ENCODE measurements around the gene SAMD11. TPM values are rescaled to one million over a fixed set of nuclear protein-coding genes. Genes with fewer than 3 reads are reported as not detected.
A peak's percentile ranks its signal among the peaks of the same experiment; 100 is the strongest.

SAMD11 gene
- total and polyA plus RNA-seq, 5 donors from 2014 or later = 0.14 to 0.31 TPM; not detected in 3

GRCh38 chr1:967466-968343 lies 44.0 kb downstream of the SAMD11 start:
- H3K4me3 Mint-ChIP-seq = peak overlapping the region in 3 of 4 donors; percentile 31 to 89 (median 54)
- H3K4me1 ChIP-seq (ENCODE audit: control insufficient read depth, insufficient read depth, low read length, poor library complexity, severe bottlenecking) = peaks cover 21% of the 10 kb centered on the region
- H3K27me3 Mint-ChIP-seq = no peaks in the 10 kb centered on the region
- H3K4me3 ChIP-seq (ENCODE audit: low read depth, low read length) = no peak overlapping the region
- no peak overlapping the region for H3K27ac ChIP-seq (ENCODE audit: insufficient read depth, low read length, poor library complexity, severe bottlenecking)
- DNase-seq (no peak), ATAC-seq (ENCODE audit: low read depth in 2 of 2) (no peak)
- no peak overlapping the region for H3K27ac Mint-ChIP-seq
- peaks cover 0 to 10% (median 0%) of the 10 kb centered on the region in 4 donors for H3K4me1 Mint-ChIP-seq
- H3K27me3 ChIP-seq (ENCODE audit: control insufficient read depth, insufficient read depth, low read length) = no peaks in the 10 kb centered on the region
- no peaks in the 10 kb centered on the region for H3K36me3 ChIP-seq (ENCODE audit: control insufficient read depth, insufficient read depth, low read length)
- H3K36me3 Mint-ChIP-seq = no peaks in the 10 kb centered on the region
- no peaks in the 10 kb centered on the region for H3K9me3 ChIP-seq (ENCODE audit: control insufficient read depth in 2 of 2, low read length in 2 of 2)
- H3K9me3 Mint-ChIP-seq = no peaks in the 10 kb centered on the region

- no peak overlapping the region for H3K4me3 ChIP-seq (ENCODE audit: low read depth, low read length)
- no peaks in the 10 kb centered on the region for H3K27me3 ChIP-seq (ENCODE audit: control insufficient read depth, insufficient read depth, low read length)
- no peaks in the 10 kb centered on the region for H3K9me3 Mint-ChIP-seq
Observed at GRCh38 chr1:969260-969855, 45.6 kb downstream of the SAMD11 start.

GRCh38 chr1:970242-970972 lies 46.7 kb downstream of the SAMD11 start:
- Mint-ChIP-seq H3K27me3 (peaks cover under 1% of the 10 kb centered on the region), H3K4me1 (peaks cover 0 to 8% (median 0%) of the 10 kb centered on the region in 4 donors), H3K4me3 (no peak overlapping the region), H3K27ac (no peak overlapping the region), H3K36me3 (no peaks in the 10 kb centered on the region), H3K9me3 (no peaks in the 10 kb centered on the region)
- Histone ChIP-seq H3K36me3 (ENCODE audit: control insufficient read depth, insufficient read depth, low read length) (no peaks in the 10 kb centered on the region), H3K4me1 (ENCODE audit: control insufficient read depth, insufficient read depth, low read length, poor library complexity, severe bottlenecking) (peaks cover 21% of the 10 kb centered on the region), H3K27ac (ENCODE audit: insufficient read depth, low read length, poor library complexity, severe bottlenecking) (no peak overlapping the region), H3K27me3 (ENCODE audit: control insufficient read depth, insufficient read depth, low read length) (no peaks in the 10 kb centered on the region), H3K9me3 (ENCODE audit: control insufficient read depth in 2 of 2, low read length in 2 of 2) (no peaks in the 10 kb centered on the region), H3K4me3 (ENCODE audit: low read depth, low read length) (no peak overlapping the region)
- ATAC-seq (ENCODE audit: low read depth in 2 of 2) = no peak
- DNase-seq = no peak

More at GRCh38 chr1:969260-969855, 45.6 kb downstream of the SAMD11 start:
- Mint-ChIP-seq H3K4me3 (peak overlapping the region in 1 of 4 donors; percentile 84), H3K36me3 (no peaks in the 10 kb centered on the region), H3K4me1 (peaks cover 0 to 10% (median 0%) of the 10 kb centered on the region in 4 donors), H3K27me3 (no peaks in the 10 kb centered on the region), H3K27ac (no peak overlapping the region)
- DNase-seq (no peak), ATAC-seq (ENCODE audit: low read depth in 2 of 2) (no peak)
- H3K4me1 ChIP-seq (ENCODE audit: control insufficient read depth, insufficient read depth, low read length, poor library complexity, severe bottlenecking) = peaks cover 21% of the 10 kb centered on the region
- no peak overlapping the region for H3K27ac ChIP-seq (ENCODE audit: insufficient read depth, low read length, poor library complexity, severe bottlenecking)
- no peaks in the 10 kb centered on the region for H3K9me3 ChIP-seq (ENCODE audit: control insufficient read depth in 2 of 2, low read length in 2 of 2)
- H3K36me3 ChIP-seq (ENCODE audit: control insufficient read depth, insufficient read depth, low read length) = no peaks in the 10 kb centered on the region

GRCh38 chr1:970973-971730 lies 47.4 kb downstream of the SAMD11 start:
- Mint-ChIP-seq H3K27ac (no peak overlapping the region), H3K4me1 (peaks cover 0 to 8% (median 0%) of the 10 kb centered on the region in 4 donors), H3K9me3 (no peaks in the 10 kb centered on the region), H3K27me3 (peaks cover 7% of the 10 kb centered on the region), H3K36me3 (no peaks in the 10 kb centered on the region), H3K4me3 (no peak overlapping the region)
- Histone ChIP-seq H3K4me1 (ENCODE audit: control insufficient read depth, insufficient read depth, low read length, poor library complexity, severe bottlenecking) (peaks cover 19% of the 10 kb centered on the region), H3K4me3 (ENCODE audit: low read depth, low read length) (no peak overlapping the region), H3K27me3 (ENCODE audit: control insufficient read depth, insufficient read depth, low read length) (no peaks in the 10 kb centered on the region), H3K9me3 (ENCODE audit: control insufficient read depth in 2 of 2, low read length in 2 of 2) (no peaks in the 10 kb centered on the region), H3K27ac (ENCODE audit: insufficient read depth, low read length, poor library complexity, severe bottlenecking) (no peak overlapping the region), H3K36me3 (ENCODE audit: control insufficient read depth, insufficient read depth, low read length) (no peaks in the 10 kb centered on the region)
- no peak for DNase-seq
- no peak for ATAC-seq (ENCODE audit: low read depth in 2 of 2)

GRCh38 chr1:971751-972506 lies 48.2 kb downstream of the SAMD11 start:
- no peaks in the 10 kb centered on the region for H3K36me3 ChIP-seq (ENCODE audit: control insufficient read depth, insufficient read depth, low read length)
- no peak overlapping the region for H3K4me3 Mint-ChIP-seq
- H3K9me3 Mint-ChIP-seq = no peaks in the 10 kb centered on the region
- no peaks in the 10 kb centered on the region for H3K27me3 ChIP-seq (ENCODE audit: control insufficient read depth, insufficient read depth, low read length)
- peaks cover 7% of the 10 kb centered on the region for H3K27me3 Mint-ChIP-seq
- no peak overlapping the region for H3K27ac ChIP-seq (ENCODE audit: insufficient read depth, low read length, poor library complexity, severe bottlenecking)
- peaks cover 14% of the 10 kb centered on the region for H3K4me1 ChIP-seq (ENCODE audit: control insufficient read depth, insufficient read depth, low read length, poor library complexity, severe bottlenecking)
- DNase-seq (no peak), ATAC-seq (ENCODE audit: low read depth in 2 of 2) (no peak)
- no peaks in the 10 kb centered on the region for H3K9me3 ChIP-seq (ENCODE audit: control insufficient read depth in 2 of 2, low read length in 2 of 2)
- H3K4me3 ChIP-seq (ENCODE audit: low read depth, low read length) = no peak overlapping the region
- peaks cover 0 to 8% (median 0%) of the 10 kb centered on the region in 4 donors for H3K4me1 Mint-ChIP-seq
- no peak overlapping the region for H3K27ac Mint-ChIP-seq
- H3K36me3 Mint-ChIP-seq = no peaks in the 10 kb centered on the region

- Mint-ChIP-seq H3K27ac (peak overlapping the region in 1 of 3 donors; percentile 88), H3K27me3 (peaks cover 7% of the 10 kb centered on the region), H3K36me3 (no peaks in the 10 kb centered on the region), H3K4me1 (peaks cover 0 to 5% (median 0%) of the 10 kb centered on the region in 4 donors), H3K4me3 (no peak overlapping the region), H3K9me3 (no peaks in the 10 kb centered on the region)
- no peaks in the 10 kb centered on the region for H3K27me3 ChIP-seq (ENCODE audit: control insufficient read depth, insufficient read depth, low read length)
- ATAC-seq (ENCODE audit: low read depth in 2 of 2) (no peak), DNase-seq (no peak)
- no peaks in the 10 kb centered on the region for H3K9me3 ChIP-seq (ENCODE audit: control insufficient read depth in 2 of 2, low read length in 2 of 2)
- H3K27ac ChIP-seq (ENCODE audit: insufficient read depth, low read length, poor library complexity, severe bottlenecking) = no peak overlapping the region
- H3K4me3 ChIP-seq (ENCODE audit: low read depth, low read length) = no peak overlapping the region
- peaks cover 8% of the 10 kb centered on the region for H3K4me1 ChIP-seq (ENCODE audit: control insufficient read depth, insufficient read depth, low read length, poor library complexity, severe bottlenecking)
- H3K36me3 ChIP-seq (ENCODE audit: control insufficient read depth, insufficient read depth, low read length) = no peaks in the 10 kb centered on the region
Observed at GRCh38 chr1:972726-973458, 49.2 kb downstream of the SAMD11 start.
